ENCODE results near the gene BPHL.
"Not testable (repeated sequence)": the region's sequence is repeated elsewhere in the genome, so short reads cannot be mapped to it uniquely, and the experiment has no call there.

DNA sequence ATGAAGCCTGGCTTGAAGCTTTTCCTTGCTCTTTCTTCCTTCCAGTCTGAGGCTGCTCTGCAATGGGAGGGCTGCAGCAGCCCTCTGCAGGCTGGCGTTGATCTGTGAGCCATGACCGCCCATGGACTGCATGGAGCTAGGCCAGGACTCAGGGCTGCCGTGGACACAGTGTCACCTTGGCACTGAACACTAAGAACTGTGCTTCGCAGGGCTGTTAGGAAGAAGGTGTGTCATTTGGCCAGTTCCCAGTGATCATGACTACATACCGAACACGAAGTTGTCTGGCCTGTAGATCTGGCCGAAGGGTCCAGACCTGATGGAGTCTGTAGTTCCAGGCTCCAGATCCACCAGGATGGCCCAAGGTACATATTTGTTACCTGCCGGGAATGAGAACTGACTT lies 60.2 kb downstream of the BPHL start:
- TF ChIP-seq TAF1 (IDR thresholded peaks at IDR 0.05; ENCODE audit: low read depth); EP300 (conservative IDR thresholded peaks at IDR 0.05; ENCODE audit: poor library complexity, severe bottlenecking); EZH2 (IDR thresholded peaks at IDR 0.05; ENCODE audit: borderline replicate concordance, insufficient read depth, low read length, poor library complexity, severe bottlenecking); POLR2AphosphoS5 (IDR thresholded peaks at IDR 0.05); RAD21 (conservative IDR thresholded peaks at IDR 0.05); MXI1 (conservative IDR thresholded peaks at IDR 0.05; ENCODE audit: poor library complexity, severe bottlenecking): not testable (repeated sequence)
- TF ChIP-seq, protein P1, sequence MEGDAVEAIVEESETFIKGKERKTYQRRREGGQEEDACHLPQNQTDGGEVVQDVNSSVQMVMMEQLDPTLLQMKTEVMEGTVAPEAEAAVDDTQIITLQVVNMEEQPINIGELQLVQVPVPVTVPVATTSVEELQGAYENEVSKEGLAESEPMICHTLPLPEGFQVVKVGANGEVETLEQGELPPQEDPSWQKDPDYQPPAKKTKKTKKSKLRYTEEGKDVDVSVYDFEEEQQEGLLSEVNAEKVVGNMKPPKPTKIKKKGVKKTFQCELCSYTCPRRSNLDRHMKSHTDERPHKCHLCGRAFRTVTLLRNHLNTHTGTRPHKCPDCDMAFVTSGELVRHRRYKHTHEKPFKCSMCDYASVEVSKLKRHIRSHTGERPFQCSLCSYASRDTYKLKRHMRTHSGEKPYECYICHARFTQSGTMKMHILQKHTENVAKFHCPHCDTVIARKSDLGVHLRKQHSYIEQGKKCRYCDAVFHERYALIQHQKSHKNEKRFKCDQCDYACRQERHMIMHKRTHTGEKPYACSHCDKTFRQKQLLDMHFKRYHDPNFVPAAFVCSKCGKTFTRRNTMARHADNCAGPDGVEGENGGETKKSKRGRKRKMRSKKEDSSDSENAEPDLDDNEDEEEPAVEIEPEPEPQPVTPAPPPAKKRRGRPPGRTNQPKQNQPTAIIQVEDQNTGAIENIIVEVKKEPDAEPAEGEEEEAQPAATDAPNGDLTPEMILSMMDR (IDR thresholded peaks at IDR 0.05; ENCODE audit: poor library complexity, severe bottlenecking): not testable (repeated sequence)
- TF ChIP-seq, protein P2, sequence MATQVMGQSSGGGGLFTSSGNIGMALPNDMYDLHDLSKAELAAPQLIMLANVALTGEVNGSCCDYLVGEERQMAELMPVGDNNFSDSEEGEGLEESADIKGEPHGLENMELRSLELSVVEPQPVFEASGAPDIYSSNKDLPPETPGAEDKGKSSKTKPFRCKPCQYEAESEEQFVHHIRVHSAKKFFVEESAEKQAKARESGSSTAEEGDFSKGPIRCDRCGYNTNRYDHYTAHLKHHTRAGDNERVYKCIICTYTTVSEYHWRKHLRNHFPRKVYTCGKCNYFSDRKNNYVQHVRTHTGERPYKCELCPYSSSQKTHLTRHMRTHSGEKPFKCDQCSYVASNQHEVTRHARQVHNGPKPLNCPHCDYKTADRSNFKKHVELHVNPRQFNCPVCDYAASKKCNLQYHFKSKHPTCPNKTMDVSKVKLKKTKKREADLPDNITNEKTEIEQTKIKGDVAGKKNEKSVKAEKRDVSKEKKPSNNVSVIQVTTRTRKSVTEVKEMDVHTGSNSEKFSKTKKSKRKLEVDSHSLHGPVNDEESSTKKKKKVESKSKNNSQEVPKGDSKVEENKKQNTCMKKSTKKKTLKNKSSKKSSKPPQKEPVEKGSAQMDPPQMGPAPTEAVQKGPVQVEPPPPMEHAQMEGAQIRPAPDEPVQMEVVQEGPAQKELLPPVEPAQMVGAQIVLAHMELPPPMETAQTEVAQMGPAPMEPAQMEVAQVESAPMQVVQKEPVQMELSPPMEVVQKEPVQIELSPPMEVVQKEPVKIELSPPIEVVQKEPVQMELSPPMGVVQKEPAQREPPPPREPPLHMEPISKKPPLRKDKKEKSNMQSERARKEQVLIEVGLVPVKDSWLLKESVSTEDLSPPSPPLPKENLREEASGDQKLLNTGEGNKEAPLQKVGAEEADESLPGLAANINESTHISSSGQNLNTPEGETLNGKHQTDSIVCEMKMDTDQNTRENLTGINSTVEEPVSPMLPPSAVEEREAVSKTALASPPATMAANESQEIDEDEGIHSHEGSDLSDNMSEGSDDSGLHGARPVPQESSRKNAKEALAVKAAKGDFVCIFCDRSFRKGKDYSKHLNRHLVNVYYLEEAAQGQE (IDR thresholded peaks at IDR 0.05; ENCODE audit: borderline replicate concordance): not testable (repeated sequence)
